AG09319 (cell line): Measurements from ENCODE around the gene DMAC1.

Source experiments
- DNase-seq: peaks from one replicate; pipeline ENCODE4 v3.0.0-alpha.2; 2010; ENCODE audit warnings: low read depth; ENCODE audit errors: extremely low read depth
- TF ChIP-seq, protein P1 (sequence below): IDR thresholded peaks from 2 replicates; pipeline ENCODE4 v1.5.1; 2011; ENCODE audit warnings: low read depth, mild to moderate bottlenecking, inconsistent platforms, low read length, moderate library complexity

DMAC1 gene

DNA sequence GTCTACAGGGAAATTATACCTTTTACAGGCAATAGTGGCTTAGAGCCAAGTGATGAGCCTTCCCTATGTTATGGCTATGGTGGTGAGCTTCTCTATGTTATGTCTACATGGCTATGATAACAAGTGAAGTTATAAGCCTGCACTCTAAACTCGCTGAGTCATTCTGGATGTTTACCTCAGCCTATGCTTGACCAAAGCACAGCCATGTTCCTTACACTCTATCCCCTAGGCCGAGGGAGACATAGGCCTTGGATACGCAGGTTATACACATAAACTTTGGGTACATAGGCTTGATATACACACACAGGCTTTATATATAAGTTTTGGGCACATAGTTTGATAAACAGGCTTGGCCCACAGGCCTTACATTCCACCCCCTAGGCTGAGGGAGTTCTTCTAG lies 13.8 kb downstream of the DMAC1 start:
- no peak for DNase-seq
- TF ChIP-seq, protein P1, sequence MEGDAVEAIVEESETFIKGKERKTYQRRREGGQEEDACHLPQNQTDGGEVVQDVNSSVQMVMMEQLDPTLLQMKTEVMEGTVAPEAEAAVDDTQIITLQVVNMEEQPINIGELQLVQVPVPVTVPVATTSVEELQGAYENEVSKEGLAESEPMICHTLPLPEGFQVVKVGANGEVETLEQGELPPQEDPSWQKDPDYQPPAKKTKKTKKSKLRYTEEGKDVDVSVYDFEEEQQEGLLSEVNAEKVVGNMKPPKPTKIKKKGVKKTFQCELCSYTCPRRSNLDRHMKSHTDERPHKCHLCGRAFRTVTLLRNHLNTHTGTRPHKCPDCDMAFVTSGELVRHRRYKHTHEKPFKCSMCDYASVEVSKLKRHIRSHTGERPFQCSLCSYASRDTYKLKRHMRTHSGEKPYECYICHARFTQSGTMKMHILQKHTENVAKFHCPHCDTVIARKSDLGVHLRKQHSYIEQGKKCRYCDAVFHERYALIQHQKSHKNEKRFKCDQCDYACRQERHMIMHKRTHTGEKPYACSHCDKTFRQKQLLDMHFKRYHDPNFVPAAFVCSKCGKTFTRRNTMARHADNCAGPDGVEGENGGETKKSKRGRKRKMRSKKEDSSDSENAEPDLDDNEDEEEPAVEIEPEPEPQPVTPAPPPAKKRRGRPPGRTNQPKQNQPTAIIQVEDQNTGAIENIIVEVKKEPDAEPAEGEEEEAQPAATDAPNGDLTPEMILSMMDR = no peak

DNA sequence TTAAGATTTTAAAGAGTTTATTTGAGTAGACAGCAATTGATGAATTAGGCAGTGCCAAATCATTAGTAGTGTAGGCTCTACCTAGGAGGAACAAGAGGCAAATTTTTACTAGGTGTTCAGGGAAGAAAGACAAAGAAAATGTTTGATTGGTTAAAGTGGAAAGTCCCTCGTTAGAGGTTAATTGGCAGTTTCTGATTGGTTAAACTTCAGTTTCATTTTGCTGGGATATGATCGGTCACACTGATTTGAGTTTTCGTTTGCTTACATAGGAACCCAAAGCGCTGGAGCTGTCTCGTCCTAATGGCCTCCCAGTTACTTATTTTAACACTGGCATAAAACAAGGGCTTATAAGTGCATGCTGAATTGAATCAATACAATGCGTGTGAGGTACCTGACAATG lies 15.1 kb downstream of the DMAC1 start:
- DNase-seq = no peak
- TF ChIP-seq, protein P1 = no peak

DNA sequence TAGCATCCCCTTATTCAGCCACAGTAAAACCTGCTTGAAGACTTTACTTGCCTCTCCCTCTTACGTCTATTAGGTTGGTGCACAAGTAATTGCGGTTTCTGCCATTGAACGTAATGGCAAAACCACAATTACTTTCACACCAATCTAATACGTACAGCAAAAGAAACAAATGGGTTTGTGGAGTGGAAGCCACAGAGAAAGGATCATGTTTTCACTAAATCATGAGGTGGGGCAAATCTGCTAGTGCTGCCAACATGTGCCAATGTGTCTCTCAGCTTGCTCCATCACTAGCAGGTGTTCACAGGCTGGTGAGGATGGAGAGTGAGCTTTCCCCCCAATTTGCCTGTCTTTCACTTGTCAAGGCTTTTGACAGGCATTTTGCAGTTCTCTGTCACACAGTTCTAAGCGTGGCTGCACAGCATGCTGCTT lies 15.9 kb downstream of the DMAC1 start:
- DNase-seq = no peak
- TF ChIP-seq, protein P1 = no peak

- TF ChIP-seq, protein P1 = no peak
- DNase-seq = no peak
These were observed 17.0 kb downstream of the DMAC1 start for GRCh38 chr9:7782400-7783120.

GRCh38 chr9:7780261-7780988 lies 19.2 kb downstream of the DMAC1 start:
- TF ChIP-seq, protein P1 = no peak
- no peak for DNase-seq

DNA sequence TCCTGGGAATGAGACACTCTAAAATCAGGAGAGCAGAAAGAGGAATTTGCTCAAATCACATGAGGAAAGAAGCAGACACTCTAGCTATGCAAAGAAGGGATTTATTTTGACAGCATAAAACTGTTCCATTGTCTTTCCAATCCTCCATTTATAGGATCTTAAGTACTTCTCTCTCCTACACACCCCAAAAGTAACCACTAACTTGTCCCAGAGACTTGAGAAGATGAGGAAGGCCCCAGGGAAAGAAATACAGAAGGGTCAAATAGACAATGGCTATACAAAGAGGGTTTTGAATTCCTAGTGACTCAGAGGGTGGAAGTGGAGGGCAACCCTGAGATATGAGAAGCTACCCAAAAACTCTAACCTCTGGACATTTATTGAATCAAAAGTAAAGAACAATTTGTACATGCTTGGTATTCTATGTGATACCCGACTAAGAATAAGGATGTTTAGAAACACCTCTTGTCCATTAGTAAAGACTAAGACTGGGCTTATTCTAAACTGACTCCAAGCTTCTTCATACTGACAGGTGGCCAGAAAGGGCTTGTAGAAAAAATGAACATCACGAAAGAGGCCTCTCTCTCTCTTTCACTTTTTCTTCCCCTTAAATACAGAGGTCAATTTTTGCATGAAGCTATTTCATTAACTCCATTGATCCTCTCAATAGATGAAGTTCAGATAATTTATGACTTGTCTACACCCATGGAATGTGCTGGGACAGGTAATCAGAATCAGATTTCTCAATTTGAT lies 20.6 kb downstream of the DMAC1 start:
- TF ChIP-seq, protein P1 = no peak
- DNase-seq = no peak

- TF ChIP-seq, protein P1 = no peak
- DNase-seq = no peak
These were observed 21.8 kb downstream of the DMAC1 start for GRCh38 chr9:7777771-7778170.
